PC-9 (cell line): Measurements from ENCODE around the gene CEBPB.

Source experiments
- EZH2 ChIP-seq: fragments of 200-600 bp; sonication (generic); IDR thresholded peaks from 2 replicates; pipeline ENCODE4 v1.8.0; 2017; ENCODE audit warnings: antibody characterized with exemption, low read depth
- TF ChIP-seq, protein P1 (sequence below): fragments of 200-600 bp; sonication (generic); conservative IDR thresholded peaks from 2 replicates; pipeline ENCODE4 v1.6.1; 2017; ENCODE audit warnings: mixed run types, antibody characterized with exemption, mild to moderate bottlenecking, moderate library complexity

DNA sequence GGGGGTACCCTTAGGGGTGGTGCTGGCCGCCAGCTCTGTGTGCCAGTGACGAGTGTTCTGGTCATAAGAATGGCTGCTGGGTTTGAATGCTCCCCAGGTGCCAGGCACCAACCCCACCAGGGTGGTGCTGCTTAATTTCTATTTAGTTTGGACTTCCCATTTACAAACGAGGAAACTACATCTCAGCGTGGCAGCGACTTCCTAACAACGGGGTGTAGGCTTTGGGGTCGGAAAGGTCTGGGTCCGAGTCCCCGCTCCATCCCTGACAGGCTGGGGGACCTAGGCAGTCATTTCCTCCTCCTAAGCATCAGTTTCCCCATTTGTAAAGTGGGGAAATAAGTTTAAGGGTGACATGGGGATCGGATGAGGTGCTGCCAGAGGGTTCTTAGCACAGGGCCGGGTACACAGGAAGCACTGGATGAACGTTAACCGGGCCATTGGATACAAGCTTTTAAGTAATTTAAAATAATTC lies 30.3 kb downstream of the CEBPB start:
- TF ChIP-seq, protein P1, sequence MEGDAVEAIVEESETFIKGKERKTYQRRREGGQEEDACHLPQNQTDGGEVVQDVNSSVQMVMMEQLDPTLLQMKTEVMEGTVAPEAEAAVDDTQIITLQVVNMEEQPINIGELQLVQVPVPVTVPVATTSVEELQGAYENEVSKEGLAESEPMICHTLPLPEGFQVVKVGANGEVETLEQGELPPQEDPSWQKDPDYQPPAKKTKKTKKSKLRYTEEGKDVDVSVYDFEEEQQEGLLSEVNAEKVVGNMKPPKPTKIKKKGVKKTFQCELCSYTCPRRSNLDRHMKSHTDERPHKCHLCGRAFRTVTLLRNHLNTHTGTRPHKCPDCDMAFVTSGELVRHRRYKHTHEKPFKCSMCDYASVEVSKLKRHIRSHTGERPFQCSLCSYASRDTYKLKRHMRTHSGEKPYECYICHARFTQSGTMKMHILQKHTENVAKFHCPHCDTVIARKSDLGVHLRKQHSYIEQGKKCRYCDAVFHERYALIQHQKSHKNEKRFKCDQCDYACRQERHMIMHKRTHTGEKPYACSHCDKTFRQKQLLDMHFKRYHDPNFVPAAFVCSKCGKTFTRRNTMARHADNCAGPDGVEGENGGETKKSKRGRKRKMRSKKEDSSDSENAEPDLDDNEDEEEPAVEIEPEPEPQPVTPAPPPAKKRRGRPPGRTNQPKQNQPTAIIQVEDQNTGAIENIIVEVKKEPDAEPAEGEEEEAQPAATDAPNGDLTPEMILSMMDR: no peak
- TF ChIP-seq EZH2: no peak
